Globus pallidus (tissue), 1 donor: ENCODE data around the gene CHCHD4.
A peak's percentile ranks its signal among the peaks of the same experiment; 100 is the strongest.
"Not testable (repeated sequence)": the region's sequence is repeated elsewhere in the genome, so short reads cannot be mapped to it uniquely, and the experiment has no call there.

Source experiments
- DNase-seq: peaks from one replicate; pipeline ENCODE4 v3.0.0-alpha.2; 2015; ENCODE audit warnings: low spot score

CHCHD4 gene

DNA sequence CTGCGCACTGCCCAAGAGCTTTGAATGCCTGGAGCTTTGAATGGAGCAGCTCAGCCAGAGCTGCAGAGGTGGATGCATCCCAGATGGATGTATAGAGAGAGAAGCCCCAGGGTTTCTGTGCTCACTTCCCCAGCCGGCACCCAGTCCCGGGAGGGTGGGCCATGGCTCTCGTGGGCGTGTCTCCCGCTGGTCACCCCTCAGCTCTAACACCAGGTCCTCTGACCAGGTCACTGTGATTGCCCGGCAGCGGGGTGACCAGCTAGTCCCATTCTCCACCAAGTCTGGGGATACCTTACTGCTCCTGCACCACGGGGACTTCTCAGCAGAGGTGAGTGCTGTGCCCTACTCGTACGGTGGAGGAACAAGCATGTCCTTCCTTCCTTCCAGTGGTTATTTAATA is 10.9 kb upstream of the CHCHD4 start:
- no peak for DNase-seq

DNA sequence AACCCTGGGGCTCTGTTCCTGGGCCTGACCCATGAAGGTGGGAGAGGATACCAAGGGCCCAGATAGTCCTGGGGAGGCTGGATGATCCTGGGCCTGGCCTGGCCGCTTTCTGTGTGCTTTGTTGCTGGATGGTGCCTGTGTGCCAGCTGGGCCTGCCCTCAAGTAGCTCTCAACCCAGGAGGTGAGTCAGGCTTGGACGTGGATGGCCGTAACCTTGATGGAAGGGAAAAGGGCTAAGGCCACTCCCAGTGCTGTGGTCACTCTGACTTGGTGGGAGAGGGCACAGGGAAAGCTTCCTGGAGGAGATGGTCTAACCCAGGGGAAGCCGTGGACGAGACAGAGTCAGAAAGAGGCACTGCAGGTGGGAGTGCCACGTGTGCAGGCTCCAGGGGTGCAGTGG is 9.6 kb upstream of the CHCHD4 start:
- no peak for DNase-seq

GRCh38 chr3:14133876-14134275 is 9.2 kb upstream of the CHCHD4 start:
- no peak for DNase-seq

GRCh38 chr3:14133188-14133800 is 8.6 kb upstream of the CHCHD4 start:
- DNase-seq = no peak

DNA sequence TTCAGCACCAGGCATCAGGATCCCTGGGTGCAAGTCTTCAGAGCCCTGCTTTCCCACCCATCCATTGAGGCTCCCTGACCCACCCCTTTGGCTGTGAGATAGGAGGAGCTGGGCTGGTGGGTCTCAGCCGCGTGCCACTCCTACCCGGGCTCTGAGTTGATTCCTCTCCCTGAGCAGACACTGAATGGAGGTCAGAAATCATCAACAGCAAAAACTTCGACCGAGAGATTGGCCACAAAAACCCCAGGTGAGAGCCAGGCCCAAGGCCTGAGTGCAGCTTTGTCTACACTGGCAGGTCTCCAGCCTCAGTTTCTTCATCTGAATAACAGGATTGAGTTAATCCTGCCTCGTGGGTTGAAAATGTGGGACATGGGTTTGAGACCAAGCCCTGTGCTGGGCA is 8.0 kb upstream of the CHCHD4 start:
- no peak for DNase-seq

DNA sequence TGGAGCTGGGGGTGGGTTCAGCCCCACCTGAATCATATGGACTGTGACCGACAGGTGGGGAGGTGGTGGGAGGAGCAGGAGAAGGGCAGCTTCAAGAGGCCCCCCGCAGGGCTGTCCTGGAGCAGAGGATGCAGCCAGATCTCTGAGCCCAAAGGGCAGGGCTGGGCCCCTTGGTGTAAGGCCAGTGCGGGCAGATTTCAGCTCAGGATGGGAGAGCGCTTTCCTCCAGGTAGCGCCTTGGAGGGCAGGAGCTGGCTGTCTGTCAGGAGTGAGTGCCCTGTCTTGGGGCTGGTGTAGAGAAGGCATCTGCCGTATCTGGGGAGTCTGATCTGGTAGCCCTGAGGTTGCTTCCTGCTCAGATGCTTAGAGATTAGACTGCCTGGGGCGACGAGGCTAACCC is 7.5 kb upstream of the CHCHD4 start:
- DNase-seq = no peak

- DNase-seq = no peak
Observed at GRCh38 chr3:14131134-14131533, 6.5 kb upstream of the CHCHD4 start.

GRCh38 chr3:14130707-14131106 is 6.0 kb upstream of the CHCHD4 start:
- no peak for DNase-seq

GRCh38 chr3:14130230-14130629 is 5.6 kb upstream of the CHCHD4 start:
- no peak for DNase-seq

DNA sequence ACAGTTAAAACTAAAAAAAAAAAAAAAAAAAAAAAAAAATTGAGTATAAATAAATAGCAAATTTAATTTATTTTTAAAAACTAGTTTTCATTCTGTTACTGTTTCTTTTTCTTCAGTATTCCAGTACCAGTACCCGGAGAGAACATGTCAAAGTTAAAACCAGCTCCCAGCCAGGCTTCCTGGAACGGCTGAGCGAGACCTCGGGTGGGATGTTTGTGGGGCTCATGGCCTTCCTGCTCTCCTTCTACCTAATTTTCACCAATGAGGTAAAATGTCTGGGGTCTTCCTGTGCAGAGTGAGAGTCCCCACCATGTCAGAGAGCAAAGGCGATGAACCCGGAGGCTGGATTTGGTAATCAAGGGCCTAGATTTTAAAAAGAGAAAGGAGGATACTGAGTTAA is 4.6 kb upstream of the CHCHD4 start:
- no peak for DNase-seq

DNA sequence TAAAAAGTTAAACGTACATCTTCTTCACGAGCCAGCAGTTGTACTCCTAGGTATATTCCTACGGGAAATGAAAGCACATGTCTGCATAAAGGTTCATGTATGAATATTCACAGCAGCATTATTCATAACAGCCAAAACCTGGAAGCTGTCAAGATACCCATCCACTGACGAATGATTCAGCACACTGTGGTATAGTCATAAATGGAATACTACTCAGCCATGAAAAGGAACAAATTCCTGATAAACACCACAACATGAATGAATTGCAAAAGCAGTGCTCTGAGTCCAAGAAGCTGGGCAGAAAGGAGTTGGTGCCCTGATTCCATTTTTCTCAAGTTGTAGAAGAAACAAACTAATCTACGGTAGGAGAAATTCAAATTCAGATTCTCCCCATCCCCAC is 4.1 kb upstream of the CHCHD4 start:
- no peak for DNase-seq

- DNase-seq = no peak
Observed at GRCh38 chr3:14127516-14128161, 3.0 kb upstream of the CHCHD4 start.

DNA sequence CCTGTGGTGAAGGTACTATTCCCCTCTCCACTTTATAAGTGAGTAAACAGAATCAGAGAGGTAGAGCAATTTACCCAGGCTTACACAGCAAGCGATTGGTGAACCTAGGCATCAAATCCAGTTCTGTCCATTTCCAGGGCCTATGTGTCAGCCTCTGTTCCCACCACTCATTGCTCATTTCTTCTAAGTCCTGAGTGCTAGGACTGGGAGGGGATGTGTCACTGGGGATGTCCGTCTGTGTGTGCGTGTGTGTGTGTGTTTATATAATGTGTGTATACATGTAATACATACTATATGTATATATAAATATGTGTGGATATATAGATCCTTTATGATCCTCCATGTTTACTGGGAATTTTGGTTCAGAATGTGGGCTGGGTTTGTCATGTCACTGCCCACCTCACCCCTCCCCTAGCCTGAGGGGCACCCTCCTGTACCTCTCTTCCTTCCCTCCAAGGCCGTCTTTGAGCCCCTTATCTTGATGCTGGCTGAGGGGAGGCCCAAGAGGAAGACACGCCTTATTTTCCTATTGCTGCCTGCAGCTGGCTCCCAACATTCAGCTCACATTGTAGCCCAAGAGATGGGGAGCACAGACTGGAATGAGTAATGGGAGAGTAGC is 2.3 kb upstream of the CHCHD4 start:
- DNase-seq = no peak

- DNase-seq = no peak
Observed at GRCh38 chr3:14126017-14126886, 1.6 kb upstream of the CHCHD4 start.

GRCh38 chr3:14125193-14126016 is 735 bp upstream of the CHCHD4 start:
- DNase-seq = no peak

DNA sequence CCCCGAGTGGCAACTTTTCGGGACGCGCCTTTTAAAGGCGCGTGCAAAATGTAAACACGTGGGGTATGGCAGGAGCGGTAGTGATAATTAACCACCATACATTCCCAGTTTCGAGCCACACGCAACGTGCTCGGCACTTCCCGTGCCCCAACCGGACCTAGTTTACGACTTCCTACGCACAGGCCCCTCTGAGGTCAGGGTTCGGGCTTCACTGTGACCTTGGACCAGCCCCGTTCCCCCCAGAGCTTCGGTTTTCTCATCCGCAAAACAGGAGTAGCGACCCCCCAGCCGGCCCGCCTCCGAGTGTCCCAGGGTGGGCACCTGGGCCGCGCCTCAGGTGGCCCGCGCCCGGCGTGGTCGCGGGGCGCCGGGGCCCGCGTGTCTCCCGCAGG is 451 bp downstream of the CHCHD4 start:
- peak; percentile 78 for DNase-seq

GRCh38 chr3:14123308-14124222 is 1.1 kb downstream of the CHCHD4 start:
- no peak for DNase-seq

- DNase-seq = no peak
Observed at GRCh38 chr3:14122301-14122700, 2.4 kb downstream of the CHCHD4 start.

DNA sequence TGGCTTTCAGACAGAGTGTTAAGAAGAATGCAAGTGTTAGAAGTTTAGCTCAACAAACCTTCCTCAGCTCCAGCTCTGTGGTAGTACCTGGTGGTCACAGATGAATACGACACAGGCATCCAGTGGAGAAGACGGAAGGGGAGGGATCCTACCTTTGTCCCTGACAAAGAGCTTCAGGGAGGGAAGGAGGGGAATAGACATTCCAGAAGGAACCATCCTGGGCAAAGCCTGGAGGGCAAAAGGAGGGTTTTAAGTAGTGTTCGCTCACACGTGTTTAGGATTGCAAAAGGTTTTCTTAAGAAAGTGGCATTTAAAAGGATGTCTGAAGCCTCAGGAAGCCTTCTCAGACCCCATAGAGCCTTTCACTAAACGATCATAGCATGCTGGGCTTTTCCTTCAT is 2.8 kb downstream of the CHCHD4 start:
- no peak for DNase-seq

GRCh38 chr3:14120921-14121448 is 3.7 kb downstream of the CHCHD4 start:
- not testable (repeated sequence) for DNase-seq
